ENCODE measurements around the gene RIPOR2. TPM values are rescaled to one million over a fixed set of nuclear protein-coding genes. Genes with fewer than 3 reads are reported as not detected.

The RIPOR2 gene
- total RNA-seq, 1 experiment from 2014 or later, result 0.47 TPM

DNA sequence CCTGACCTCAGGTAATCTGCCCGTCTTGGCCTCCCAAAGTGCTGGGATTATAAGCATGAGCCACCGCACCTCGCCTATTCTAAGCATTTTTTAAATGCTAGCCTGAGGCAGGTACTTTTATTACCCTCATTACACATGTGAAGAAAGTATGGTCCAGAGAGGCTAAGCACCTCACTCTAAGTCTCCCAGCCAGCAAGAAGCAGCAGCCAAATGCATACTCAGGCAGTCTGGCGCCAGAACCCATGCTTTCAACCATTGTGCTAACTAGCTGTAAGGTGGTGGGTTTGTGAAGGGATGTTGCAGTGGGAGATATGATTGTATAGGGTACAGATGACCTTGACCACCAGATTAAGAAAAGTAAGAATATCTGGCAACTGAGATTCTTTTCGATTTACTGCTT is 26.1 kb upstream of the RIPOR2 start:
- Mint-ChIP-seq H3K4me1 (ENCODE audit: low read depth, unreplicated experiment) (no peaks in the 10 kb centered on the region), H3K36me3 (ENCODE audit: insufficient read depth, unreplicated experiment) (no peaks in the 10 kb centered on the region), H3K4me3 (ENCODE audit: low read depth, unreplicated experiment) (no peak overlapping the region), H3K27ac (ENCODE audit: unreplicated experiment) (no peak overlapping the region), H3K27me3 (ENCODE audit: unreplicated experiment) (no peaks in the 10 kb centered on the region), H3K9me3 (ENCODE audit: low read depth, unreplicated experiment) (peaks cover 6% of the 10 kb centered on the region)
- no peak for DNase-seq
- CTCF ChIA-PET, result interaction anchor here (0.6 to 0.7 kb wide), 3 partner anchors 36 to 129 kb away, joined by 3 to 6 read pairs (median 5); no protein-coding TSS in a partner anchor
- no TSS peak for BruUV-seq (replicated peaks)
- TF ChIP-seq, protein P1, sequence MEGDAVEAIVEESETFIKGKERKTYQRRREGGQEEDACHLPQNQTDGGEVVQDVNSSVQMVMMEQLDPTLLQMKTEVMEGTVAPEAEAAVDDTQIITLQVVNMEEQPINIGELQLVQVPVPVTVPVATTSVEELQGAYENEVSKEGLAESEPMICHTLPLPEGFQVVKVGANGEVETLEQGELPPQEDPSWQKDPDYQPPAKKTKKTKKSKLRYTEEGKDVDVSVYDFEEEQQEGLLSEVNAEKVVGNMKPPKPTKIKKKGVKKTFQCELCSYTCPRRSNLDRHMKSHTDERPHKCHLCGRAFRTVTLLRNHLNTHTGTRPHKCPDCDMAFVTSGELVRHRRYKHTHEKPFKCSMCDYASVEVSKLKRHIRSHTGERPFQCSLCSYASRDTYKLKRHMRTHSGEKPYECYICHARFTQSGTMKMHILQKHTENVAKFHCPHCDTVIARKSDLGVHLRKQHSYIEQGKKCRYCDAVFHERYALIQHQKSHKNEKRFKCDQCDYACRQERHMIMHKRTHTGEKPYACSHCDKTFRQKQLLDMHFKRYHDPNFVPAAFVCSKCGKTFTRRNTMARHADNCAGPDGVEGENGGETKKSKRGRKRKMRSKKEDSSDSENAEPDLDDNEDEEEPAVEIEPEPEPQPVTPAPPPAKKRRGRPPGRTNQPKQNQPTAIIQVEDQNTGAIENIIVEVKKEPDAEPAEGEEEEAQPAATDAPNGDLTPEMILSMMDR (IDR thresholded peaks at IDR 0.05; ENCODE audit: unreplicated experiment), result no peak
- intact Hi-C loops (cut with micrococcal nuclease; ENCODE audit: unreplicated experiment), result no loop called here

DNA sequence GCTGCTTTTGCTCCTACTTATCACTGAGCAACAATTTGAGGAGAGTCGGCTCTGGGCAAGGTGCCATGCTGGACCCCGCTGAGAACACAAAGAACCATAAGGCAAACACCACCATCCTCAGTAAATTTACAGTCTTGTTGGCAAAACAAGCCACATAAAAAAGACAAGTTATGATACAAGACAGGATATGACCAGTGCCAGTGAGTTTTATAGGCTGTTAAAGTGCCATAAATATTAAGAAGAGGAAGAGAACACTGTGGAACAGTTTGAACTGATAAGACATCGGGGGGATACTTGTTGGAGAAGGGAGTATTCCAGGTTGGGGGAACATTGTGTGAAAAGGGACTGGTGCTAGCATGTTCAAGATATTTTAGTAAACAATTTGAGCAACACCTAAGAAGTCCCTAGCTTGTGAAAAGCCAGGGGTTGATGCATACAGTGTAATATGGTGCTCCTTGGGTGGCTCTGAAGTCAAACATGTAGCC is 25.3 kb upstream of the RIPOR2 start:
- Mint-ChIP-seq H3K9me3 (ENCODE audit: low read depth, unreplicated experiment) (peaks cover 6% of the 10 kb centered on the region), H3K4me1 (ENCODE audit: low read depth, unreplicated experiment) (no peaks in the 10 kb centered on the region), H3K27me3 (ENCODE audit: unreplicated experiment) (no peaks in the 10 kb centered on the region), H3K4me3 (ENCODE audit: low read depth, unreplicated experiment) (no peak overlapping the region), H3K27ac (ENCODE audit: unreplicated experiment) (no peak overlapping the region), H3K36me3 (ENCODE audit: insufficient read depth, unreplicated experiment) (no peaks in the 10 kb centered on the region)
- no peak for DNase-seq
- CTCF ChIA-PET, result interaction anchor here (0.6 kb wide), 1 partner anchor 49 kb away, joined by 5 read pairs; no protein-coding TSS in a partner anchor
- TF ChIP-seq, protein P1 (IDR thresholded peaks at IDR 0.05; ENCODE audit: unreplicated experiment), result no peak
- intact Hi-C loops (cut with micrococcal nuclease; ENCODE audit: unreplicated experiment), result no loop called here
- BruUV-seq (replicated peaks), result no TSS peak

DNA sequence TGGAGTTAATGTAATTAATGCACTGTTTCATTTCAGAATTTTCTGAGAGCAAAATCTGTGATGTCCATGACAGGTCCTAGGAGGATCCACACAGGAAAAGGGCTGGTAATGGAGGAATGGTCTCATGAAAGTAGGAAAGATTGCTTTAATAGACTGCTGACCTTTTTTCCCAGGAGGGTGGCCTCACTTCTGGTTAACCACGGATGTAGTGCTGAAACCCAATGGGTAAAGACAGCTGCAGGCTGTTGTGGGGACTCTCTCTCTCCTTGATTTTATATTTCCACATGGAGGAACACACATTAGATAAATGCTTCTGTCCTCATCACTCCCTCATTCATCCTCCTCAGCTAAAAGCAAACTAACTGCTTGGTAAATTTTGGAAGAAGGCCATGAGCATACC is 23.6 kb upstream of the RIPOR2 start:
- Mint-ChIP-seq H3K27me3 (ENCODE audit: unreplicated experiment) (no peaks in the 10 kb centered on the region), H3K4me1 (ENCODE audit: low read depth, unreplicated experiment) (no peaks in the 10 kb centered on the region), H3K36me3 (ENCODE audit: insufficient read depth, unreplicated experiment) (no peaks in the 10 kb centered on the region), H3K27ac (ENCODE audit: unreplicated experiment) (no peak overlapping the region), H3K9me3 (ENCODE audit: low read depth, unreplicated experiment) (peaks cover 6% of the 10 kb centered on the region), H3K4me3 (ENCODE audit: low read depth, unreplicated experiment) (no peak overlapping the region)
- DNase-seq, result no peak
- TF ChIP-seq, protein P1 (IDR thresholded peaks at IDR 0.05; ENCODE audit: unreplicated experiment), result no peak
- BruUV-seq (replicated peaks), result no TSS peak
- intact Hi-C loops (cut with micrococcal nuclease; ENCODE audit: unreplicated experiment), result no loop called here
- CTCF ChIA-PET, result no interaction called here

DNA sequence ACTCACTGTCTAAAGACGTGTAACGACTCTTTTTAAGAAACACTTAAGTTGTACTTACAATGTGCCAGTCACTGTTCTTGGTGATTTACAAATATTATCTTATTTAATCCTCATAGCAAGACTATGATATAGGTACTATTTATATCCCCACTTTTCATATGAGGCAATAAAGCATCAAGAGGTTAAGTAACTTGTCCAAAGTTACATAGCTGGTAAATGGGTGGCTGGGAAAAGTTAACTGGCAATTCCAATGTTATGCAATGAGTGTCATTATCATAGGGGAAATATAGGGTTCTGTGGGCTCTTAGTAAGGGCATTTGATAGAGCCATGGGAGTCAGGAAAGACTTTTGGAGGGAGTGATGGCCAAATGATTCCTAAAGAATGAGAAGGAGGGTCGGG is 21.4 kb upstream of the RIPOR2 start:
- Mint-ChIP-seq H3K36me3 (ENCODE audit: insufficient read depth, unreplicated experiment) (no peaks in the 10 kb centered on the region), H3K4me1 (ENCODE audit: low read depth, unreplicated experiment) (no peaks in the 10 kb centered on the region), H3K4me3 (ENCODE audit: low read depth, unreplicated experiment) (no peak overlapping the region), H3K27me3 (ENCODE audit: unreplicated experiment) (no peaks in the 10 kb centered on the region), H3K27ac (ENCODE audit: unreplicated experiment) (no peak overlapping the region), H3K9me3 (ENCODE audit: low read depth, unreplicated experiment) (peaks cover 6% of the 10 kb centered on the region)
- TF ChIP-seq, protein P1 (IDR thresholded peaks at IDR 0.05; ENCODE audit: unreplicated experiment), result no peak
- intact Hi-C loops (cut with micrococcal nuclease; ENCODE audit: unreplicated experiment), result no loop called here
- BruUV-seq (replicated peaks), result no TSS peak
- DNase-seq, result no peak
- CTCF ChIA-PET, result no interaction called here
